ENCODE results near the gene KRT81. TPM values are rescaled to one million over a fixed set of nuclear protein-coding genes. Genes with fewer than 3 reads are reported as not detected.
"Not testable (repeated sequence)": the region's sequence is repeated elsewhere in the genome, so short reads cannot be mapped to it uniquely, and the experiment has no call there.

KRT81 gene
- total RNA-seq, 3 donors from 2014 or later = 3.6 to 29.9 TPM; not detected in 1

DNA sequence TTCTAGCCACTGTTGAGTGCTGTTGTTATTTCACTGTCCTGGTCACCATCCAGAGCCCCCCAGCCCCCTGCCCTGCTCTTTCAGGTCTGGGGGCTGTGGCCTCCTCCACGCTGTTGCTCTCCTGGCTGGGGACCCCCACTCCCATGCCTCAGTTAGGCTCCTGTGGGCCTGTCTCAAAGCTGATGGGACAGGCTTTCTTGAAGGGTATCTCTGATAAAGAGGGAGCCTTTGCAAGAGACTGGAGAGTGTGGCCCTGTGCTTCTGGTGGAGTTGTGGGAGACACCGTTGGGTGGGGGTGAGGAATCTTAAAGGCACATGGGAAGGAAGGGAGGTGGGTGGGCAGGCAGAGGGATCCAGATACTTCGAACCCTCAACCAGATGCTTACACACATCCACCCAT lies 29.0 kb downstream of the KRT81 start:
- Histone ChIP-seq H3K27me3 (peaks cover 0 to 11% of the 10 kb centered on the region in 2 donors), H3K27ac (no peak overlapping the region), H3K36me3 (no peaks in the 10 kb centered on the region), H3K9me3 (no peaks in the 10 kb centered on the region), H3K4me3 (no peak overlapping the region), H3K4me1 (peaks cover 0 to 5% of the 10 kb centered on the region in 2 donors)
- TF ChIP-seq POLR2AphosphoS5 (IDR thresholded peaks at IDR 0.05) = no peak
- DNase-seq (ENCODE audit: low spot score in 2 of 2) = no peak
- intact Hi-C loops (cut with DNase I; ENCODE audit: low total_unique reads) = no loop called here

DNA sequence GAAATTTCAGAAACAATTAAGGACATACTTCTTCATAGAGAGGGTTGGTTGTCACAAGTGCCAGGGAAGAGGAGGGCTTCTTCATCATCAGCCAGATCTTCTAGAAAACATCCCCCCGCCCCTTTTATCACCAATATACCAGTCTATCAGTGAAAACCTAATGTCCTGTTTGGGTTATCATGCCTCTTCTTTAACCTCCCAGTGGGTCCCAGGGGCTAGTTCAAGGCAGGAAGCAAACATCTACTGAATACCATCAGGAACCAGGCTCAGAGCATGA lies 30.2 kb downstream of the KRT81 start:
- DNase-seq (ENCODE audit: low spot score in 2 of 2) = no peak
- Histone ChIP-seq H3K27me3 (peaks cover 0 to 11% of the 10 kb centered on the region in 2 donors), H3K27ac (peak overlapping the region in 1 of 2 donors; percentile 75), H3K9me3 (no peaks in the 10 kb centered on the region), H3K4me1 (peaks cover 0 to 5% of the 10 kb centered on the region in 2 donors), H3K4me3 (no peak overlapping the region), H3K36me3 (no peaks in the 10 kb centered on the region)
- TF ChIP-seq, protein P1, sequence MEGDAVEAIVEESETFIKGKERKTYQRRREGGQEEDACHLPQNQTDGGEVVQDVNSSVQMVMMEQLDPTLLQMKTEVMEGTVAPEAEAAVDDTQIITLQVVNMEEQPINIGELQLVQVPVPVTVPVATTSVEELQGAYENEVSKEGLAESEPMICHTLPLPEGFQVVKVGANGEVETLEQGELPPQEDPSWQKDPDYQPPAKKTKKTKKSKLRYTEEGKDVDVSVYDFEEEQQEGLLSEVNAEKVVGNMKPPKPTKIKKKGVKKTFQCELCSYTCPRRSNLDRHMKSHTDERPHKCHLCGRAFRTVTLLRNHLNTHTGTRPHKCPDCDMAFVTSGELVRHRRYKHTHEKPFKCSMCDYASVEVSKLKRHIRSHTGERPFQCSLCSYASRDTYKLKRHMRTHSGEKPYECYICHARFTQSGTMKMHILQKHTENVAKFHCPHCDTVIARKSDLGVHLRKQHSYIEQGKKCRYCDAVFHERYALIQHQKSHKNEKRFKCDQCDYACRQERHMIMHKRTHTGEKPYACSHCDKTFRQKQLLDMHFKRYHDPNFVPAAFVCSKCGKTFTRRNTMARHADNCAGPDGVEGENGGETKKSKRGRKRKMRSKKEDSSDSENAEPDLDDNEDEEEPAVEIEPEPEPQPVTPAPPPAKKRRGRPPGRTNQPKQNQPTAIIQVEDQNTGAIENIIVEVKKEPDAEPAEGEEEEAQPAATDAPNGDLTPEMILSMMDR (IDR thresholded peaks at IDR 0.05) = no peak
- no peak for TF ChIP-seq POLR2AphosphoS5 (IDR thresholded peaks at IDR 0.05)
- TF ChIP-seq POLR2A (IDR thresholded peaks at IDR 0.05) = no peak
- intact Hi-C loops (cut with DNase I; ENCODE audit: low total_unique reads) = no loop called here

DNA sequence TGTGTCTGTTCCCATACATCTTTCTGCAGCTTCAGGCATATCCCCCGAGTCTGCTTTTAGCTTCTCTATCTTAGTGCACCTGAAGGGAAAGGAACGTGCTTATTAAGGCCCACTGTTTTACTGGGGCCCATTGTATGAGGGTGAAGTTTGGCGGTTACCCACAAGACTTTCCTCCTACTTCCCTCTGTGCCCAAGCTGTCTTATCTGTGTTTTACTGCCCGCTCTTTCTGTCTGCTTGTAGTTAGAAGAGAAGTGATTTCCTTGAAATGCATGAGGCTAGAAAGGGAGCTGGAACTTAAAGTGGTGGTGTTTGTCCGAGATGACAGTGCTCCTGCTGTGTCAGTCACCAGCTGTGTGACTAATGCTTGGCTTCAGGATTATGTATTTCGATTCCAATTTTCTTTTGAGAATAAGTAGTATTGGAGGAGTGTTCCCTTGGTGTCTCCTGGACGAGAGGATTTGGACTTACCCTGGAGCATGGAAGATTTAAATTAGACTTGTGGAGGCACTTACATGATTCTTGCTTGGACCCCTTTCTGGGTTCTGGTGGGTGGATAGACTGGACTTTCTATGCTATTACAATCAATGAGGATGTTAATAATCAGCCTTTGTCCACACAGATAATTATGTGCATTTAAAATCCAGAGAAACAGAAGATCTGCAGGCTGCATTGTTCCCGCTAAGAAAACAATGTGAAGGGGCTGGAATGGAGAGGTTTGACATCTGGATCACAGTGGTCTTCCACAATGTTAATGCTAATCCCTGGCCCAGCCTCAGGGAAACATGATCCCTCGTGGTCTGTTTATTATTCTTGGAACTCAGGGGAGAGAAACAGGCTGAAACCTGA lies 30.8 kb downstream of the KRT81 start:
- Histone ChIP-seq H3K4me1 (peaks cover 0 to 5% of the 10 kb centered on the region in 2 donors), H3K27me3 (peaks cover 0 to 11% of the 10 kb centered on the region in 2 donors), H3K27ac (peak overlapping the region; percentile 45 to 75), H3K9me3 (no peaks in the 10 kb centered on the region), H3K4me3 (no peak overlapping the region), H3K36me3 (no peaks in the 10 kb centered on the region)
- DNase-seq (ENCODE audit: low spot score in 2 of 2) = no peak
- no peak for TF ChIP-seq POLR2A (IDR thresholded peaks at IDR 0.05)
- intact Hi-C loops (cut with DNase I; ENCODE audit: low total_unique reads) = no loop called here

DNA sequence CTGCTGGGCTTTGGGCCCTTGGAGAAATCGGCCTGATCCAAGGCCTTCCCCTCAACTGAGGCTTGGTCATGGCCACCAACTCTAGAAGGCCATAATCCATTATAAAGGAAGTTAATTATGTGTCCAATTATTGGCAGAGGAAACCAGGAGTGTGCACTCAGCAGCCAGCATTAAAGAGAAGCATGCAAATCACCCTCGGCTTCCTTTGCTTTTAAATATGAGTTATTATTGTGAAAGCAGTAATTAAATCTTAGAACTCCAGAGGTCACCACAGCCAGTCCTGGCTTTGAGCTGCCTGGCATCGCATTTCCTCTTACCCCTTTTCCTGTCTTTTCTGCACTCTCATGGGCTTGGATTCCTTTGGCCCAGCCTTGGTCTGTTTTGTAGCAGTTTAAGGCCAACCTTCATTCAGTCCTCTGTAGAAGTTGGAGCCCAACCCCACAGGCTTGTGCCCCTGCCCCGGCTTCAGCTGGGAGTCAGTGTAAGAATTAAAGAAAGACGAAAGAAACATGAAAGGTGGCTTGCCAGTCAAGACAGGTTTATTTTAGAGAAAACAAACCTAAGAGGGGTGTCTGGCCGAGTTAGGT lies 31.6 kb downstream of the KRT81 start:
- Histone ChIP-seq H3K27ac (peak overlapping the region; percentile 45 to 75), H3K27me3 (peaks cover 0 to 11% of the 10 kb centered on the region in 2 donors), H3K4me3 (no peak overlapping the region), H3K9me3 (no peaks in the 10 kb centered on the region), H3K36me3 (no peaks in the 10 kb centered on the region), H3K4me1 (peaks cover 0 to 5% of the 10 kb centered on the region in 2 donors)
- intact Hi-C loops (cut with DNase I; ENCODE audit: low total_unique reads) = no loop called here
- no peak for DNase-seq (ENCODE audit: low spot score in 2 of 2)
- TF ChIP-seq POLR2AphosphoS5 (IDR thresholded peaks at IDR 0.05) = no peak
- TF ChIP-seq, protein P1 (IDR thresholded peaks at IDR 0.05) = no peak
- TF ChIP-seq POLR2A (IDR thresholded peaks at IDR 0.05) = no peak

DNA sequence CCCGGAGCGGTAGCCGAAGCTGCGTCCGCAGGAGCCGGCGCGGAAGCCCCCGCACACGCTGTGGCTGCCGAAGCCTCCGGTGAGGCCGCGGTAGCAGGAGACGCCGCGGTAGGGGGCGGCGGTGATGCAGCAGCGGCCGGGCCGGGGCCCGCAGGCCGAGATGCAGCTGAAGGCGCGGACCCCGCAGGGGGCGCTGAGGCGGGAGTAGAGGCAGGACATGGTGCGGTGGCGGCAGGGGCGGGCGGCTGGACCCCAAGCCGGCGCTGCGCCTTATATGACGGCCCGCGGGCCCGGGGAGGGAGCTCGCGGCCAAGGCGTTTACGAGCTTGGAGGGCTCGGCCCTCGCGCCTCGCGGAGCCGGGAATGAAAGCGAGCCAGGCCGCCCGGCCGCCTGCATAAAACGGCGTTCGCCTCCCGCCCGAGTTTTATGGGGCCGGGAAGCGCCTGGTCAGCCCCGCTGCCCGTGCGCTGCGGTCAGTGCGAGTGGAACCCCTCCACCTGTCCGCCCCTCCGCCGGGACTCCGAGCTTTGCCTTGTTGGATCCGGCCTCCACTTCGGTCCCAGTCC lies 32.9 kb downstream of the KRT81 start:
- H3K27ac ChIP-seq = peak overlapping the region in 1 of 2 donors; percentile 75
- intact Hi-C loops (cut with DNase I; ENCODE audit: low total_unique reads) = no loop called here
- no peaks in the 10 kb centered on the region for H3K36me3 ChIP-seq
- peak overlapping the region; percentile 4 to 54 (median 7) for H3K4me3 ChIP-seq
- TF ChIP-seq, protein P1 (IDR thresholded peaks at IDR 0.05) = no peak
- TF ChIP-seq POLR2A (IDR thresholded peaks at IDR 0.05) (no peak), POLR2AphosphoS5 (IDR thresholded peaks at IDR 0.05) (no peak)
- no peaks in the 10 kb centered on the region for H3K9me3 ChIP-seq
- DNase-seq (ENCODE audit: low spot score in 2 of 2) = peak in 1 of 2 donors; percentile 51
- peaks cover 0 to 5% of the 10 kb centered on the region in 2 donors for H3K4me1 ChIP-seq
- peaks cover 0 to 11% of the 10 kb centered on the region in 2 donors for H3K27me3 ChIP-seq

DNA sequence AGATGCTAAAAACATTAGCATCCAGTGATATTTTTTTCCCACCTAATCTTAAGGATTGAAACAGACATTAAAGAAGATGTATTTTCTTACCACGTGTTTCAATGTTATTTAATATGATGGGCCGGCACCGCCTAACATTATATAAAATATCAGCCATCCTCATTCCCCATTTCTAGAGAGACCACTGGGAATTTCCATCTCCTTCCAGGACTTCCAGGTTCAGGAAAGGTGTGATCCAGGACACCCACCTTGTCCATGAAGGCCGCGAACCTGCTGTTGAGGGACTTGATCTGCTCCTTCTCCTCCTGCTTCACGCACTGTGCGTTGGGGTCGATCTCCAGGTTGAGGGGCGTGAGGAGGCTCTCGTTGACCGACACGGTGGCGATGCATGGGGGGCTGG lies 33.4 kb downstream of the KRT81 start:
- H3K9me3 ChIP-seq; intact Hi-C loops (cut with DNase I; ENCODE audit: low total_unique reads); H3K4me3 ChIP-seq; H3K27ac ChIP-seq; H3K4me1 ChIP-seq; DNase-seq (ENCODE audit: low spot score in 2 of 2); H3K36me3 ChIP-seq: not testable (repeated sequence)
- H3K27me3 ChIP-seq = peaks cover 0 to 11% of the 10 kb centered on the region in 2 donors

Data from breast epithelium (tissue), 4 donors.